ENCODE results near the gene PRKCZ. TPM values are rescaled to one million over a fixed set of nuclear protein-coding genes. Genes with fewer than 3 reads are reported as not detected.

The PRKCZ gene
- total and polyA plus RNA-seq, 2 of the 4 experiments (the other 2 are of a cell fraction), result 2.0 to 3.5 TPM

DNA sequence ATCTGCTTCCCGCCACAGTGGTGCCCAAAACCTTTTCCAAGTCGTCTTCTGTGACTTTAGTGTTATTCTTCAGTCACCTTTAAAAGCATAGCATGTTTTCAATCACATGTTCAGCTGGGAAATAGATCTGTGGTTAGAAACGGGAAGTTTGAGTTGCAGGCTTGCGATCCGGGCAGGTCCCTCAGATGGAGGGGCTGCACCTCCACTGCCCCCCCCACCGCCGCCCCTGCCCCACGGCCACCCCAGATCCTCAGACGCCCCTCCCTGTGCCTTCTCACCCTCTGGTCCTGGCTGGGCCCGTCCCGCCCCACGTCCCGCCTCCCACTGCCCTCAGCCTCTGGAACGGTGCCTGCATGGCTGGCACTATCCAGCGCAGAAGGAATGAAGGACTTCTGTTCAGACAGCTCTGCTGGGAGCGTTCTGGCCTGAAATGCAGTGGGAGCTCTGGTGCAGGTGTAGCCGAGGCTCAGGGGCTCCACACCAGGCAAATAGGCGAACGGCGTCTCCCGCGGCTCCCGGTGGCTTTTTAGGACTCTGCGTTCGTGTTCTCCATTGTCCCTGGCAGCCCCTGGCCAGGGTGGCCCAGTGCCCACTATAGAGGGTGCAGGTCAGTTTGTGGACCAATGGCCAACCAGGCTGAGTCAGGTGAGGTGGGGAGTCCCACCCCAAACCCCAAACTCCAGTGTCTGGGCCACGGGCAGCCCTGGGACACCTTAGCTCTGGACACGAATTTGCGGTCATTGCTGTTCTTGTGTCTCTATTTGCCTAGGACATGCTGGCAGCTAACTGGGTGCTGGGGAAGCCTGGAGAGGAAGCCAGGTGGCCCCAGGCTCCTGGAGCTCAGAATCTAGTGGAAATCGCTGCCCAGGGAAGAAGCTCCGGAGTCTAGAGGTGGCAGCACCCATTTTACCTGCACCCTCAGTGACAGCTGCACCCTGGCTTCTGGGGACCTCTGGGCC lies 77.3 kb downstream of the PRKCZ start (continued):
- no peak for TF ChIP-seq SMC3 (IDR thresholded peaks at IDR 0.05; ENCODE audit: low read depth, low read length)

DNA sequence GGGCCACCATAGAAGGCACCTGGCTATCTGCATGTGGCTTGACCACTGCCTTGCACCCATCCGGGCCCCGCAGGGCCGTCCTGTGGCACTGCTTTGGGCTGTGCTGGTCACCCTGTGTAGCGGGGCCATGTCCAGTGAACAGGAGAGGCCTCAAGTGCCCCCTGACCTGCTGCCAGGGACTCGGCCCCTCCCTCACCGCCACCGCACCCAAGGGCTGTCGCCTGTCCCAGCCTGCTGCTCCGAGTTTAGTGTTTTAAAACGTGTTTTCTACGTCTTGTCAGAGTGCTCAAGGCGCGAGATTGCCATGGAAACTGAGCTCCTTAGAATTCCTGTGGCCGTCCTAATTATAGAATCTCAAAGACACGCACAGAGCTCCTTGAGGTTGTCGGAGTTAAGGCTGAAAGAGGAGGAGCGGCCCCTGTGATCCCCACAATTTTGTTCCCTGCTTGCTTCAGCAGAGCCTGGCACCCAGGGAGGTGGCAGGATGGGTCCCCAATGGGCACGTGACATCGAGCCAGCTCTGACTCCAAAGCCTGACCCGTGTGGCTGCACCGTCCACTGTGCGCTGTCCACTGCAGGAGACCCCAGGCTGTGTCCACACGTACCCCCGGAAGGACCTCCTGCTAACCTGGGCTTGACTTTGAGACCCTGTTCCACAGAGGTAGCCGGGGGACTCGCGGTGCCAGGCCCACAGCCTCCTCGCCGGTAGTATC lies 78.1 kb downstream of the PRKCZ start:
- ChIA-PET POLR2A (ENCODE audit: unreplicated experiment) (no interaction called here), CTCF (interaction anchor here (0.9 to 1.2 kb wide), 2 partner anchors 12 to 28 kb away, joined by 3 to 7 read pairs; no protein-coding TSS in a partner anchor)
- TF ChIP-seq CHD1 (IDR thresholded peaks at IDR 0.05; ENCODE audit: low read depth, low read length), result no peak
- TF ChIP-seq MXI1 (IDR thresholded peaks at IDR 0.05; ENCODE audit: borderline replicate concordance, low read depth, low read length), result no peak
- Histone ChIP-seq H2BK120ac (ENCODE audit: low read depth, low read length) (no peak overlapping the region), H3K79me1 (ENCODE audit: low read depth in 1 of 2, low read length in 2 of 2) (no peaks in the 10 kb centered on the region), H2BK20ac (ENCODE audit: low read depth, low read length) (no peak overlapping the region), H3K9me1 (ENCODE audit: insufficient read depth, low read length) (no peaks in the 10 kb centered on the region), H2BK15ac (ENCODE audit: low read depth, low read length) (no peak overlapping the region), H3K4ac (ENCODE audit: low read depth, low read length) (no peak overlapping the region), H4K8ac (ENCODE audit: low read depth in 2 of 2, low read length in 2 of 2) (no peak overlapping the region), H3K14ac (replicated peaks; ENCODE audit: low read depth, low read length) (no peak overlapping the region), H2AK9ac (replicated peaks; ENCODE audit: low read depth, low read length, poor library complexity) (no peak overlapping the region), H2AFZ (replicated peaks; ENCODE audit: low read length, poor library complexity) (no peak overlapping the region), H3K18ac (ENCODE audit: low read depth, low read length) (no peak overlapping the region), H4K20me1 (ENCODE audit: insufficient read depth, low read length) (no peaks in the 10 kb centered on the region), H3K4me3 (ENCODE audit: insufficient read depth, low read depth, low read length) (no peak overlapping the region), H3K27me3 (ENCODE audit: control insufficient read depth, insufficient read depth, low read length) (no peaks in the 10 kb centered on the region; the same call in 1 of the 2 replicates), H4K5ac (ENCODE audit: low read depth, low read length) (no peak overlapping the region), H3K23ac (ENCODE audit: low read depth, low read length) (no peak overlapping the region), H3K9me3 (ENCODE audit: control insufficient read depth, insufficient read depth, low read length) (no peaks in the 10 kb centered on the region), H3K4me1 (ENCODE audit: control insufficient read depth, insufficient read depth, low read length) (peaks cover 8% of the 10 kb centered on the region), H3K36me3 (ENCODE audit: control insufficient read depth, insufficient read depth, low read length) (no peaks in the 10 kb centered on the region), H3K56ac (ENCODE audit: extremely low read depth, insufficient read depth, low read length) (no peak overlapping the region), H4K91ac (ENCODE audit: insufficient read depth, low read depth, low read length) (no peak overlapping the region), H3K9ac (ENCODE audit: low read depth, low read length) (no peak overlapping the region), H3K4me2 (ENCODE audit: low read depth, low read length) (no peak overlapping the region), H2AK5ac (ENCODE audit: low read depth, low read length) (no peak overlapping the region), H3K27ac (ENCODE audit: insufficient read depth, low read length) (no peak overlapping the region), H2BK5ac (ENCODE audit: low read depth, low read length, poor library complexity, severe bottlenecking) (no peak overlapping the region)
- no TSS peak for BruUV-seq (replicated peaks)
- no peak for DNase-seq
- in situ Hi-C loops (cut with MboI; ENCODE audit: low sequenced_read_pairs) (no loop called here), dilution Hi-C loops (cut with HindIII; ENCODE audit: low sequenced_read_pairs, unreplicated experiment) (no loop called here), intact Hi-C loops (cut with micrococcal nuclease) (no loop called here)
- ATAC-seq (ENCODE audit: low read depth), result no peak
- WGBS, 2 experiments (ENCODE audit: extremely low coverage in 2 of 2, insufficient read length in 1 of 2), result 75% methylated on average over 25 of the region's 29 CpGs; no CpG with 5 or more reads in 1 of the 2 experiments
